ENCODE results near the gene ZNF652. TPM values are rescaled to one million over a fixed set of nuclear protein-coding genes. Genes with fewer than 3 reads are reported as not detected.

The ZNF652 gene
- total and polyA plus RNA-seq, 2 of the 4 experiments (the other 2 are of a cell fraction), result 3.6 to 8.8 TPM

DNA sequence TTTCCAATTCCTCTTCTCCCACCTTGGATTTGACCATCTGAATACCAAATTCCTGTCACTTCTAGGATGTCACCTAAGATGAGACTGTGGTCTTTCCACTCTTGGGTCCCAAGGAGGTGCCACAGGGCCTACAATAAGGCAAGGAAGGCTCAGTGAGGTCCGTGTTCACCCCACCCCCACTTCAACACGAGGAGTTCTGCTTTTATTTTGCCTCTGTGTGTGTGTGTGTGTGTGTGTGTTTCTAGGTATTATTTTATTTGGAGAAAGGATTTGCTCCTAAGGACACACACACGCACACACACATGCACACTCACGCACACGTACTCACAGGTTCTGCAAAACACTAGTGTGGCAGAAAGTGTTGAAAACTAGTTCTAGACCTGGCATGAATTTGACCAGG is 106.9 kb downstream of the ZNF652 start:
- WGBS, 2 experiments (ENCODE audit: extremely low coverage in 2 of 2, insufficient read length in 1 of 2), result no CpG with 5 or more reads among the region's 5 CpGs

More for the DNA sequence above, 106.9 kb downstream of the ZNF652 start:
- no peak overlapping the region for H3K9ac ChIP-seq (ENCODE audit: low read depth, low read length)
- H2BK5ac ChIP-seq (ENCODE audit: low read depth, low read length, poor library complexity, severe bottlenecking), result no peak overlapping the region
- H2AK5ac ChIP-seq (ENCODE audit: low read depth, low read length), result no peak overlapping the region
- H2AK9ac ChIP-seq (replicated peaks; ENCODE audit: low read depth, low read length, poor library complexity), result no peak overlapping the region
- no peak overlapping the region for H3K18ac ChIP-seq (ENCODE audit: low read depth, low read length)
- H3K4me2 ChIP-seq (ENCODE audit: low read depth, low read length), result no peak overlapping the region
- peaks cover 7% of the 10 kb centered on the region; the same call in 1 of the 2 replicates for H3K27me3 ChIP-seq (ENCODE audit: control insufficient read depth, insufficient read depth, low read length)
- H2AFZ ChIP-seq (replicated peaks; ENCODE audit: low read length, poor library complexity), result peak overlapping the region; percentile 51
- H2BK15ac ChIP-seq (ENCODE audit: low read depth, low read length), result no peak overlapping the region
- H3K14ac ChIP-seq (replicated peaks; ENCODE audit: low read depth, low read length), result no peak overlapping the region
- H3K27ac ChIP-seq (ENCODE audit: insufficient read depth, low read length), result no peak overlapping the region
- DNase-seq (no peak), ATAC-seq (ENCODE audit: low read depth) (no peak)
- intact Hi-C loops (cut with micrococcal nuclease) (no loop called here), in situ Hi-C loops (cut with MboI; ENCODE audit: low sequenced_read_pairs) (no loop called here), dilution Hi-C loops (cut with HindIII; ENCODE audit: low sequenced_read_pairs, unreplicated experiment) (no loop called here)
- H4K5ac ChIP-seq (ENCODE audit: low read depth, low read length), result no peak overlapping the region
- no peaks in the 10 kb centered on the region for H3K79me1 ChIP-seq (ENCODE audit: low read depth in 1 of 2, low read length in 2 of 2)
- no peak overlapping the region for H4K91ac ChIP-seq (ENCODE audit: insufficient read depth, low read depth, low read length)
- no peaks in the 10 kb centered on the region for H3K9me3 ChIP-seq (ENCODE audit: control insufficient read depth, insufficient read depth, low read length)
- H3K23ac ChIP-seq (ENCODE audit: low read depth, low read length), result no peak overlapping the region
- no peaks in the 10 kb centered on the region for H3K9me1 ChIP-seq (ENCODE audit: insufficient read depth, low read length)
- ChIA-PET POLR2A (ENCODE audit: unreplicated experiment) (no interaction called here), CTCF (no interaction called here)
- H4K20me1 ChIP-seq (ENCODE audit: insufficient read depth, low read length), result no peaks in the 10 kb centered on the region
- H3K56ac ChIP-seq (ENCODE audit: extremely low read depth, insufficient read depth, low read length), result no peak overlapping the region
- no TSS peak for BruUV-seq (replicated peaks)
- H3K4ac ChIP-seq (ENCODE audit: low read depth, low read length), result no peak overlapping the region
- no peak overlapping the region for H2BK20ac ChIP-seq (ENCODE audit: low read depth, low read length)
- no peak for TF ChIP-seq CEBPB (IDR thresholded peaks at IDR 0.05; ENCODE audit: low read depth, low read length)
- no peak for TF ChIP-seq BHLHE40 (IDR thresholded peaks at IDR 0.05; ENCODE audit: low read depth, low read length)
- TF ChIP-seq MAFK (IDR thresholded peaks at IDR 0.05; ENCODE audit: low read depth, low read length), result no peak
- TF ChIP-seq SMC3 (IDR thresholded peaks at IDR 0.05; ENCODE audit: low read depth, low read length), result no peak
- no peak for TF ChIP-seq POLR2A (IDR thresholded peaks at IDR 0.05; ENCODE audit: low read depth, low read length)
- no peak for TF ChIP-seq RCOR1 (IDR thresholded peaks at IDR 0.05; ENCODE audit: insufficient replicate concordance, low read length)
- no peak for TF ChIP-seq MXI1 (IDR thresholded peaks at IDR 0.05; ENCODE audit: borderline replicate concordance, low read depth, low read length)
- no peak for TF ChIP-seq NFE2L2 (IDR thresholded peaks at IDR 0.05; ENCODE audit: low read depth, low read length)
- TF ChIP-seq, protein P1, sequence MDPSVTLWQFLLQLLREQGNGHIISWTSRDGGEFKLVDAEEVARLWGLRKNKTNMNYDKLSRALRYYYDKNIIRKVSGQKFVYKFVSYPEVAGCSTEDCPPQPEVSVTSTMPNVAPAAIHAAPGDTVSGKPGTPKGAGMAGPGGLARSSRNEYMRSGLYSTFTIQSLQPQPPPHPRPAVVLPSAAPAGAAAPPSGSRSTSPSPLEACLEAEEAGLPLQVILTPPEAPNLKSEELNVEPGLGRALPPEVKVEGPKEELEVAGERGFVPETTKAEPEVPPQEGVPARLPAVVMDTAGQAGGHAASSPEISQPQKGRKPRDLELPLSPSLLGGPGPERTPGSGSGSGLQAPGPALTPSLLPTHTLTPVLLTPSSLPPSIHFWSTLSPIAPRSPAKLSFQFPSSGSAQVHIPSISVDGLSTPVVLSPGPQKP (IDR thresholded peaks at IDR 0.05; ENCODE audit: borderline replicate concordance, low read depth, low read length), result no peak
- no peak for TF ChIP-seq CHD1 (IDR thresholded peaks at IDR 0.05; ENCODE audit: low read depth, low read length)
- no peak for TF ChIP-seq FOS (IDR thresholded peaks at IDR 0.05; ENCODE audit: low read depth, low read length)
- TF ChIP-seq MAZ (IDR thresholded peaks at IDR 0.05; ENCODE audit: borderline replicate concordance, low read depth, low read length), result no peak
- no peak for TF ChIP-seq RAD21 (IDR thresholded peaks at IDR 0.05; ENCODE audit: low read length)
- TF ChIP-seq, protein P2, sequence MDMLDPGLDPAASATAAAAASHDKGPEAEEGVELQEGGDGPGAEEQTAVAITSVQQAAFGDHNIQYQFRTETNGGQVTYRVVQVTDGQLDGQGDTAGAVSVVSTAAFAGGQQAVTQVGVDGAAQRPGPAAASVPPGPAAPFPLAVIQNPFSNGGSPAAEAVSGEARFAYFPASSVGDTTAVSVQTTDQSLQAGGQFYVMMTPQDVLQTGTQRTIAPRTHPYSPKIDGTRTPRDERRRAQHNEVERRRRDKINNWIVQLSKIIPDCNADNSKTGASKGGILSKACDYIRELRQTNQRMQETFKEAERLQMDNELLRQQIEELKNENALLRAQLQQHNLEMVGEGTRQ (IDR thresholded peaks at IDR 0.05; ENCODE audit: low read depth, low read length), result no peak
- TF ChIP-seq RFX5 (IDR thresholded peaks at IDR 0.05; ENCODE audit: low read depth, low read length), result no peak
- TF ChIP-seq, protein P3, sequence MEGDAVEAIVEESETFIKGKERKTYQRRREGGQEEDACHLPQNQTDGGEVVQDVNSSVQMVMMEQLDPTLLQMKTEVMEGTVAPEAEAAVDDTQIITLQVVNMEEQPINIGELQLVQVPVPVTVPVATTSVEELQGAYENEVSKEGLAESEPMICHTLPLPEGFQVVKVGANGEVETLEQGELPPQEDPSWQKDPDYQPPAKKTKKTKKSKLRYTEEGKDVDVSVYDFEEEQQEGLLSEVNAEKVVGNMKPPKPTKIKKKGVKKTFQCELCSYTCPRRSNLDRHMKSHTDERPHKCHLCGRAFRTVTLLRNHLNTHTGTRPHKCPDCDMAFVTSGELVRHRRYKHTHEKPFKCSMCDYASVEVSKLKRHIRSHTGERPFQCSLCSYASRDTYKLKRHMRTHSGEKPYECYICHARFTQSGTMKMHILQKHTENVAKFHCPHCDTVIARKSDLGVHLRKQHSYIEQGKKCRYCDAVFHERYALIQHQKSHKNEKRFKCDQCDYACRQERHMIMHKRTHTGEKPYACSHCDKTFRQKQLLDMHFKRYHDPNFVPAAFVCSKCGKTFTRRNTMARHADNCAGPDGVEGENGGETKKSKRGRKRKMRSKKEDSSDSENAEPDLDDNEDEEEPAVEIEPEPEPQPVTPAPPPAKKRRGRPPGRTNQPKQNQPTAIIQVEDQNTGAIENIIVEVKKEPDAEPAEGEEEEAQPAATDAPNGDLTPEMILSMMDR (conservative IDR thresholded peaks at IDR 0.05; ENCODE audit: low read depth, low read length), result no peak
- no peak overlapping the region for H4K8ac ChIP-seq (ENCODE audit: low read depth in 2 of 2, low read length in 2 of 2)
- no peaks in the 10 kb centered on the region for H3K36me3 ChIP-seq (ENCODE audit: control insufficient read depth, insufficient read depth, low read length)
- H3K4me3 ChIP-seq (ENCODE audit: insufficient read depth, low read depth, low read length), result no peak overlapping the region
- no peak overlapping the region for H2BK120ac ChIP-seq (ENCODE audit: low read depth, low read length)
- no peaks in the 10 kb centered on the region for H3K4me1 ChIP-seq (ENCODE audit: control insufficient read depth, insufficient read depth, low read length)

Measured in IMR-90 (cell line).